ENCODE data around the gene TGFBR3.

TGFBR3 gene

GRCh38 chr1:91685994-91686393, 200.0 kb downstream of the TGFBR3 start:
- 84% methylated on average over 3 of the region's 4 CpGs for WGBS
- Histone ChIP-seq H4K91ac (ENCODE audit: low read length) (no peak overlapping the region), H3K79me1 (replicated peaks; ENCODE audit: low read length, poor library complexity, severe bottlenecking) (no peaks in the 10 kb centered on the region), H3K36me3 (ENCODE audit: control insufficient read depth in 1 of 2, insufficient read depth in 2 of 2, low read depth in 1 of 2, low read length in 2 of 2) (peaks cover 8 to 81% of the 10 kb centered on the region in 2 experiments), H3K27me3 (ENCODE audit: control insufficient read depth in 1 of 2, insufficient read depth in 1 of 2, low read length in 2 of 2) (no peaks in the 10 kb centered on the region), H2BK5ac (ENCODE audit: low read depth, low read length, poor library complexity, severe bottlenecking) (no peak overlapping the region), H3K27ac (ENCODE audit: low read length, poor library complexity, severe bottlenecking) (no peak overlapping the region), H3K4me2 (ENCODE audit: low read length, poor library complexity, severe bottlenecking) (no peak overlapping the region), H3K4me3 (ENCODE audit: insufficient read depth in 1 of 2, low read depth in 1 of 2, low read length in 2 of 2) (no peak overlapping the region), H3K9ac (ENCODE audit: low read length) (peak overlapping the region; percentile 82), H3K18ac (ENCODE audit: low read depth in 1 of 2, low read length in 2 of 2) (peak overlapping the region in 1 of 2 experiments; percentile 5), H2BK12ac (ENCODE audit: low read length in 2 of 2) (no peak overlapping the region), H2BK120ac (ENCODE audit: low read depth, low read length) (peak overlapping the region; percentile 58), H3K14ac (ENCODE audit: low read length in 2 of 2) (no peak overlapping the region), H3K9me3 (ENCODE audit: control insufficient read depth, low read length) (no peaks in the 10 kb centered on the region), H2BK15ac (ENCODE audit: low read depth, poor library complexity, severe bottlenecking) (no peak overlapping the region), H2AFZ (ENCODE audit: low read depth, low read length) (no peak overlapping the region), H3K23ac (ENCODE audit: low read length in 2 of 2) (peak overlapping the region in 1 of 2 experiments; percentile 46), H3K4me1 (ENCODE audit: control insufficient read depth, insufficient read depth, low read depth, low read length) (peaks cover 2% of the 10 kb centered on the region), H2AK5ac (ENCODE audit: low read length, severe bottlenecking) (no peak overlapping the region), H3K4ac (ENCODE audit: low read depth in 1 of 2, low read length in 2 of 2) (no peak overlapping the region), H4K8ac (ENCODE audit: low read length) (peak overlapping the region; percentile 4)
- DNase-seq: no peak

- no peak overlapping the region for H3K27ac ChIP-seq (ENCODE audit: low read length, poor library complexity, severe bottlenecking)
- peak overlapping the region; percentile 82 for H3K9ac ChIP-seq (ENCODE audit: low read length)
- peaks cover 8 to 87% of the 10 kb centered on the region in 2 experiments for H3K36me3 ChIP-seq (ENCODE audit: control insufficient read depth in 1 of 2, insufficient read depth in 2 of 2, low read depth in 1 of 2, low read length in 2 of 2)
- H3K4me1 ChIP-seq (ENCODE audit: control insufficient read depth, insufficient read depth, low read depth, low read length): peaks cover 2% of the 10 kb centered on the region
- no peaks in the 10 kb centered on the region for H3K9me3 ChIP-seq (ENCODE audit: control insufficient read depth, low read length)
- H3K14ac ChIP-seq (ENCODE audit: low read length in 2 of 2): no peak overlapping the region
- H2AK5ac ChIP-seq (ENCODE audit: low read length, severe bottlenecking): no peak overlapping the region
- H4K8ac ChIP-seq (ENCODE audit: low read length): no peak overlapping the region
- H3K23ac ChIP-seq (ENCODE audit: low read length in 2 of 2): no peak overlapping the region
- peak overlapping the region; percentile 58 to 69 for H3K18ac ChIP-seq (ENCODE audit: low read depth in 1 of 2, low read length in 2 of 2)
- H2BK15ac ChIP-seq (ENCODE audit: low read depth, poor library complexity, severe bottlenecking): no peak overlapping the region
- peak overlapping the region; percentile 37 for H4K91ac ChIP-seq (ENCODE audit: low read length)
- H2BK120ac ChIP-seq (ENCODE audit: low read depth, low read length): peak overlapping the region; percentile 59
- H2AFZ ChIP-seq (ENCODE audit: low read depth, low read length): no peak overlapping the region
- H2BK12ac ChIP-seq (ENCODE audit: low read length in 2 of 2): peak overlapping the region in 1 of 2 experiments; percentile 23
- peak overlapping the region; percentile 11 to 62 for H3K4ac ChIP-seq (ENCODE audit: low read depth in 1 of 2, low read length in 2 of 2)
- no peak overlapping the region for H3K4me2 ChIP-seq (ENCODE audit: low read length, poor library complexity, severe bottlenecking)
- peak; percentile 75 for DNase-seq
- H3K79me1 ChIP-seq (replicated peaks; ENCODE audit: low read length, poor library complexity, severe bottlenecking): no peaks in the 10 kb centered on the region
- no peak overlapping the region for H3K4me3 ChIP-seq (ENCODE audit: insufficient read depth in 1 of 2, low read depth in 1 of 2, low read length in 2 of 2)
- H3K27me3 ChIP-seq (ENCODE audit: control insufficient read depth in 1 of 2, insufficient read depth in 1 of 2, low read length in 2 of 2): no peaks in the 10 kb centered on the region
- H2BK5ac ChIP-seq (ENCODE audit: low read depth, low read length, poor library complexity, severe bottlenecking): no peak overlapping the region
- 15% methylated on average over 7 of the region's 7 CpGs for WGBS
These were observed 201.3 kb downstream of the TGFBR3 start for GRCh38 chr1:91684481-91685196.

GRCh38 chr1:91683598-91683951, 202.4 kb downstream of the TGFBR3 start:
- Histone ChIP-seq H3K4me2 (ENCODE audit: low read length, poor library complexity, severe bottlenecking) (no peak overlapping the region), H3K36me3 (ENCODE audit: control insufficient read depth in 1 of 2, insufficient read depth in 2 of 2, low read depth in 1 of 2, low read length in 2 of 2) (peaks cover 8 to 85% of the 10 kb centered on the region in 2 experiments), H3K27ac (ENCODE audit: low read length, poor library complexity, severe bottlenecking) (no peak overlapping the region), H4K8ac (ENCODE audit: low read length) (peak overlapping the region; percentile 84), H2BK15ac (ENCODE audit: low read depth, poor library complexity, severe bottlenecking) (peak overlapping the region; percentile 57), H3K4ac (ENCODE audit: low read depth in 1 of 2, low read length in 2 of 2) (peak overlapping the region in 1 of 2 experiments; percentile 19), H3K79me1 (replicated peaks; ENCODE audit: low read length, poor library complexity, severe bottlenecking) (no peaks in the 10 kb centered on the region), H3K4me1 (ENCODE audit: control insufficient read depth, insufficient read depth, low read depth, low read length) (peaks cover 2% of the 10 kb centered on the region), H2AK5ac (ENCODE audit: low read length, severe bottlenecking) (no peak overlapping the region), H3K9ac (ENCODE audit: low read length) (peak overlapping the region; percentile 82), H2BK5ac (ENCODE audit: low read depth, low read length, poor library complexity, severe bottlenecking) (no peak overlapping the region), H4K91ac (ENCODE audit: low read length) (peak overlapping the region; percentile 95), H3K4me3 (ENCODE audit: insufficient read depth in 1 of 2, low read depth in 1 of 2, low read length in 2 of 2) (no peak overlapping the region), H2BK120ac (ENCODE audit: low read depth, low read length) (peak overlapping the region; percentile 27), H2AFZ (ENCODE audit: low read depth, low read length) (no peak overlapping the region), H3K23ac (ENCODE audit: low read length in 2 of 2) (no peak overlapping the region), H3K27me3 (ENCODE audit: control insufficient read depth in 1 of 2, insufficient read depth in 1 of 2, low read length in 2 of 2) (no peaks in the 10 kb centered on the region), H3K18ac (ENCODE audit: low read depth in 1 of 2, low read length in 2 of 2) (peak overlapping the region; percentile 79 to 92), H2BK12ac (ENCODE audit: low read length in 2 of 2) (peak overlapping the region; percentile 76 to 79), H3K9me3 (ENCODE audit: control insufficient read depth, low read length) (no peaks in the 10 kb centered on the region), H3K14ac (ENCODE audit: low read length in 2 of 2) (no peak overlapping the region)
- 75% methylated on average over 9 of the region's 10 CpGs for WGBS
- no peak for DNase-seq

GRCh38 chr1:91682882-91683597, 202.9 kb downstream of the TGFBR3 start:
- Histone ChIP-seq H3K4me2 (ENCODE audit: low read length, poor library complexity, severe bottlenecking) (no peak overlapping the region), H2BK15ac (ENCODE audit: low read depth, poor library complexity, severe bottlenecking) (no peak overlapping the region), H2AFZ (ENCODE audit: low read depth, low read length) (no peak overlapping the region), H3K79me1 (replicated peaks; ENCODE audit: low read length, poor library complexity, severe bottlenecking) (no peaks in the 10 kb centered on the region), H3K14ac (ENCODE audit: low read length in 2 of 2) (no peak overlapping the region), H2BK5ac (ENCODE audit: low read depth, low read length, poor library complexity, severe bottlenecking) (no peak overlapping the region), H3K18ac (ENCODE audit: low read depth in 1 of 2, low read length in 2 of 2) (peak overlapping the region in 1 of 2 experiments; percentile 92), H4K8ac (ENCODE audit: low read length) (peak overlapping the region; percentile 84), H3K36me3 (ENCODE audit: control insufficient read depth in 1 of 2, insufficient read depth in 2 of 2, low read depth in 1 of 2, low read length in 2 of 2) (peaks cover 8 to 80% of the 10 kb centered on the region in 2 experiments), H3K9ac (ENCODE audit: low read length) (peak overlapping the region; percentile 82), H3K27me3 (ENCODE audit: control insufficient read depth in 1 of 2, insufficient read depth in 1 of 2, low read length in 2 of 2) (no peaks in the 10 kb centered on the region), H3K27ac (ENCODE audit: low read length, poor library complexity, severe bottlenecking) (no peak overlapping the region), H4K91ac (ENCODE audit: low read length) (peak overlapping the region; percentile 95), H3K4ac (ENCODE audit: low read depth in 1 of 2, low read length in 2 of 2) (peak overlapping the region in 1 of 2 experiments; percentile 19), H3K9me3 (ENCODE audit: control insufficient read depth, low read length) (no peaks in the 10 kb centered on the region), H3K23ac (ENCODE audit: low read length in 2 of 2) (no peak overlapping the region), H2BK12ac (ENCODE audit: low read length in 2 of 2) (peak overlapping the region; percentile 76 to 92), H2BK120ac (ENCODE audit: low read depth, low read length) (peak overlapping the region; percentile 27), H3K4me1 (ENCODE audit: control insufficient read depth, insufficient read depth, low read depth, low read length) (peaks cover 2% of the 10 kb centered on the region), H3K4me3 (ENCODE audit: insufficient read depth in 1 of 2, low read depth in 1 of 2, low read length in 2 of 2) (no peak overlapping the region), H2AK5ac (ENCODE audit: low read length, severe bottlenecking) (no peak overlapping the region)
- WGBS: 89% methylated on average over 3 of the region's 3 CpGs
- no peak for DNase-seq

Measured in mesenchymal stem cell (in vitro differentiated cells and primary cell).